ENCODE measurements around the gene TICAM1. TPM values are rescaled to one million over a fixed set of nuclear protein-coding genes. Genes with fewer than 3 reads are reported as not detected.
"Not testable (repeated sequence)": the region's sequence is repeated elsewhere in the genome, so short reads cannot be mapped to it uniquely, and the experiment has no call there.

Gene TICAM1
- total RNA-seq, 1 experiment from 2014 or later = 12.2 TPM

DNA sequence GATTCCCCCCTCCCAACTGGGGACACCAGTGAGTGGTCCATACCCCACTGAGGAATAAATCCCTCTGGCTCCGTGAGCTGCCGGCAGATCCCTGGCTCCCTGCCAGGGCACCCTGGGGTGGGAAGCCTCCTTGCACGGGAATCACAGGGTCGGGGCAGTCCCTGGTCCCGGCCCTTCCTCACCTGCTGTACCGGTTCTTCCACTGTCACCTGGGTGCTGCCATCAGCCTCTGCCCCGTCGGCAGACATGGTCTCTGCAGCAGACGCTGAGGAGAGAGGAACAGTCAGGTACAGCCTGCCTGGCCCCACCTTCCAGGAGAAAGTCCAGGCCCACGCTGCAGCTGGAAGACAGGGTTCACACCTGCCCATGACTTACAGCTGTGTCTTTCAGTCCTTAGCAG is 29.6 kb upstream of the TICAM1 start:
- TF ChIP-seq, protein P1, sequence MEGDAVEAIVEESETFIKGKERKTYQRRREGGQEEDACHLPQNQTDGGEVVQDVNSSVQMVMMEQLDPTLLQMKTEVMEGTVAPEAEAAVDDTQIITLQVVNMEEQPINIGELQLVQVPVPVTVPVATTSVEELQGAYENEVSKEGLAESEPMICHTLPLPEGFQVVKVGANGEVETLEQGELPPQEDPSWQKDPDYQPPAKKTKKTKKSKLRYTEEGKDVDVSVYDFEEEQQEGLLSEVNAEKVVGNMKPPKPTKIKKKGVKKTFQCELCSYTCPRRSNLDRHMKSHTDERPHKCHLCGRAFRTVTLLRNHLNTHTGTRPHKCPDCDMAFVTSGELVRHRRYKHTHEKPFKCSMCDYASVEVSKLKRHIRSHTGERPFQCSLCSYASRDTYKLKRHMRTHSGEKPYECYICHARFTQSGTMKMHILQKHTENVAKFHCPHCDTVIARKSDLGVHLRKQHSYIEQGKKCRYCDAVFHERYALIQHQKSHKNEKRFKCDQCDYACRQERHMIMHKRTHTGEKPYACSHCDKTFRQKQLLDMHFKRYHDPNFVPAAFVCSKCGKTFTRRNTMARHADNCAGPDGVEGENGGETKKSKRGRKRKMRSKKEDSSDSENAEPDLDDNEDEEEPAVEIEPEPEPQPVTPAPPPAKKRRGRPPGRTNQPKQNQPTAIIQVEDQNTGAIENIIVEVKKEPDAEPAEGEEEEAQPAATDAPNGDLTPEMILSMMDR (IDR thresholded peaks at IDR 0.05) = no peak
- no peak for TF ChIP-seq TCF7L2 (IDR thresholded peaks at IDR 0.05; ENCODE audit: low read depth, low read length)
- TF ChIP-seq POLR2AphosphoS5 (IDR thresholded peaks at IDR 0.05; ENCODE audit: low read depth, low read length) = no peak
- TF ChIP-seq, protein P2, sequence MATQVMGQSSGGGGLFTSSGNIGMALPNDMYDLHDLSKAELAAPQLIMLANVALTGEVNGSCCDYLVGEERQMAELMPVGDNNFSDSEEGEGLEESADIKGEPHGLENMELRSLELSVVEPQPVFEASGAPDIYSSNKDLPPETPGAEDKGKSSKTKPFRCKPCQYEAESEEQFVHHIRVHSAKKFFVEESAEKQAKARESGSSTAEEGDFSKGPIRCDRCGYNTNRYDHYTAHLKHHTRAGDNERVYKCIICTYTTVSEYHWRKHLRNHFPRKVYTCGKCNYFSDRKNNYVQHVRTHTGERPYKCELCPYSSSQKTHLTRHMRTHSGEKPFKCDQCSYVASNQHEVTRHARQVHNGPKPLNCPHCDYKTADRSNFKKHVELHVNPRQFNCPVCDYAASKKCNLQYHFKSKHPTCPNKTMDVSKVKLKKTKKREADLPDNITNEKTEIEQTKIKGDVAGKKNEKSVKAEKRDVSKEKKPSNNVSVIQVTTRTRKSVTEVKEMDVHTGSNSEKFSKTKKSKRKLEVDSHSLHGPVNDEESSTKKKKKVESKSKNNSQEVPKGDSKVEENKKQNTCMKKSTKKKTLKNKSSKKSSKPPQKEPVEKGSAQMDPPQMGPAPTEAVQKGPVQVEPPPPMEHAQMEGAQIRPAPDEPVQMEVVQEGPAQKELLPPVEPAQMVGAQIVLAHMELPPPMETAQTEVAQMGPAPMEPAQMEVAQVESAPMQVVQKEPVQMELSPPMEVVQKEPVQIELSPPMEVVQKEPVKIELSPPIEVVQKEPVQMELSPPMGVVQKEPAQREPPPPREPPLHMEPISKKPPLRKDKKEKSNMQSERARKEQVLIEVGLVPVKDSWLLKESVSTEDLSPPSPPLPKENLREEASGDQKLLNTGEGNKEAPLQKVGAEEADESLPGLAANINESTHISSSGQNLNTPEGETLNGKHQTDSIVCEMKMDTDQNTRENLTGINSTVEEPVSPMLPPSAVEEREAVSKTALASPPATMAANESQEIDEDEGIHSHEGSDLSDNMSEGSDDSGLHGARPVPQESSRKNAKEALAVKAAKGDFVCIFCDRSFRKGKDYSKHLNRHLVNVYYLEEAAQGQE (IDR thresholded peaks at IDR 0.05; ENCODE audit: insufficient read depth in 1 of 2, low read depth in 2 of 2, low read length in 1 of 2) = no peak
- no peak for TF ChIP-seq SIN3A (IDR thresholded peaks at IDR 0.05; ENCODE audit: borderline replicate concordance, insufficient read depth, low read depth, low read length)
- no TSS peak for BruUV-seq (replicated peaks)
- Histone ChIP-seq H3K27me3 (ENCODE audit: control insufficient read depth, insufficient read depth, low read length) (no peaks in the 10 kb centered on the region), H3K9me3 (ENCODE audit: control insufficient read depth, insufficient read depth, low read depth, low read length) (no peaks in the 10 kb centered on the region), H3K27ac (ENCODE audit: low read length) (no peak overlapping the region), H3K4me3 (ENCODE audit: low read depth in 2 of 2, low read length in 2 of 2) (no peak overlapping the region), H3K36me3 (ENCODE audit: control insufficient read depth, insufficient read depth, low read length) (no peaks in the 10 kb centered on the region), H3K4me1 (ENCODE audit: control insufficient read depth, insufficient read depth, low read length) (no peaks in the 10 kb centered on the region)
- in situ Hi-C loops (cut with HindIII; ENCODE audit: low pct_unique_long_range_greater_than_20kb, low sequenced_read_pairs) = no loop called here
- ChIA-PET POLR2A (interaction anchor here (0.5 to 0.7 kb wide), 2 partner anchors 47 to 1939 kb away, joined by 5 to 17 read pairs; no protein-coding TSS in a partner anchor), CTCF (interaction anchor here (0.6 kb wide), 1 partner anchor 19 kb away, joined by 3 read pairs; no protein-coding TSS in a partner anchor)
- DNase-seq (ENCODE audit: low read depth, low spot score) (no peak), ATAC-seq (0 out of 2 replicates have a peak, but pooled peaks have one; percentile 27)
- intact Hi-C loops (cut with micrococcal nuclease; ENCODE audit: unreplicated experiment) = no loop called here

DNA sequence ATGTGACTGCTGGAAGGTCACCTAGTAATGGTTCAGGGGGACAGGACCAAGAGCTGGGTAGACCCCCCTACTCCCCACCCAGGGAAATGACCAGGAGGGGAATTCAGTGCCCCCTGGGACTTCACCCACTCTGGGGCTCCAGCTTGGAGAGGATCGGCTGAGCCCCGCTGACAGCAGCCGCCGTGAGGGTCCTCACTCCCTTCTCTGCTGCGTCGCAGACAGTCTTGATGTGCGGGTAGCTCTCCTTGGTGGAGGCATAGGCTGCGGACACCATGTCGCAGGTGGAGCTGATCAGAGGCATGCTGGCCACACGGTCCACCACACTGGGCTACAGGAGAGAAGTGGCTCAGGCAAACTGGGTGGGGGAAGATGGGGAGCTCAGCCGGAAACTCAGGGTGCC is 28.2 kb upstream of the TICAM1 start:
- intact Hi-C loops (cut with micrococcal nuclease; ENCODE audit: unreplicated experiment) = no loop called here
- no peak overlapping the region for H3K4me3 ChIP-seq (ENCODE audit: low read depth in 2 of 2, low read length in 2 of 2)
- H3K27ac ChIP-seq (ENCODE audit: low read length) = no peak overlapping the region
- ChIA-PET CTCF (interaction anchor here (0.6 kb wide), 1 partner anchor 11 kb away, joined by 4 read pairs; no protein-coding TSS in a partner anchor), POLR2A (no interaction called here)
- no peaks in the 10 kb centered on the region for H3K4me1 ChIP-seq (ENCODE audit: control insufficient read depth, insufficient read depth, low read length)
- DNase-seq (ENCODE audit: low read depth, low spot score) = no peak
- TF ChIP-seq, protein P2 (IDR thresholded peaks at IDR 0.05; ENCODE audit: insufficient read depth in 1 of 2, low read depth in 2 of 2, low read length in 1 of 2) = no peak
- TF ChIP-seq POLR2AphosphoS5 (IDR thresholded peaks at IDR 0.05; ENCODE audit: low read depth, low read length) (no peak), SIN3A (IDR thresholded peaks at IDR 0.05; ENCODE audit: borderline replicate concordance, insufficient read depth, low read depth, low read length) (no peak), TCF7L2 (IDR thresholded peaks at IDR 0.05; ENCODE audit: low read depth, low read length) (no peak)
- TF ChIP-seq, protein P1 (IDR thresholded peaks at IDR 0.05) = no peak
- BruUV-seq (replicated peaks) = no TSS peak
- H3K27me3 ChIP-seq (ENCODE audit: control insufficient read depth, insufficient read depth, low read length) = no peaks in the 10 kb centered on the region
- H3K36me3 ChIP-seq (ENCODE audit: control insufficient read depth, insufficient read depth, low read length) = no peaks in the 10 kb centered on the region
- H3K9me3 ChIP-seq (ENCODE audit: control insufficient read depth, insufficient read depth, low read depth, low read length) = no peaks in the 10 kb centered on the region
- in situ Hi-C loops (cut with HindIII; ENCODE audit: low pct_unique_long_range_greater_than_20kb, low sequenced_read_pairs) = no loop called here
- no peak for ATAC-seq

DNA sequence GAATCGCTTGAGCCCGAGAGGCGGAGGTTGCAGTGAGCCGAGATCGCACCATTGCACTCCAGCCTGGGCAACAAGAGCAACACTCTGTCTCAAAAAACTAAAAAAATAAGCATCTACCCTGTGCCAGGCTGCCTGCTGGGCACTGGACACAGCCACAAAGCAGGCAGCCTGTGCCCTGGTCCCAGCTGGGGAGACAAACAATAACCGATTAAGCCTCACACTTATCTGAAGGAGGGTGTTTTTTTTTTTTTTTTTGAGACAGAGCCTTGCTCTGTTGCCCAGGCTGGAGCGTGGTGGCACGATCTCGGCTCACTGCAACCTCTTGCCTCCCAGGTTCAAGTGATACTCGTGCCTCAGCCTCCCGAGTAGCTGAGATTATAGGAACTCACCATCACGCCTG is 25.0 kb upstream of the TICAM1 start:
- in situ Hi-C loops (cut with HindIII; ENCODE audit: low pct_unique_long_range_greater_than_20kb, low sequenced_read_pairs); ATAC-seq: not testable (repeated sequence)

More for the DNA sequence above, 25.0 kb upstream of the TICAM1 start:
- POLR2A ChIA-PET = interaction anchor here (0.7 kb wide), 1 partner anchor 65 kb away, joined by 14 read pairs; the partner anchor contains the start of gene FEM1A
- H3K4me3 ChIP-seq (ENCODE audit: low read depth in 2 of 2, low read length in 2 of 2); DNase-seq (ENCODE audit: low read depth, low spot score); intact Hi-C loops (cut with micrococcal nuclease; ENCODE audit: unreplicated experiment); H3K9me3 ChIP-seq (ENCODE audit: control insufficient read depth, insufficient read depth, low read depth, low read length); H3K27me3 ChIP-seq (ENCODE audit: control insufficient read depth, insufficient read depth, low read length); BruUV-seq (replicated peaks); H3K36me3 ChIP-seq (ENCODE audit: control insufficient read depth, insufficient read depth, low read length); H3K27ac ChIP-seq (ENCODE audit: low read length); H3K4me1 ChIP-seq (ENCODE audit: control insufficient read depth, insufficient read depth, low read length); CTCF ChIA-PET: not testable (repeated sequence)

Measured in Panc1 (cell line).